Immature natural killer cell (primary cell): Measurements from ENCODE around the gene C19orf47. TPM values are rescaled to one million over a fixed set of nuclear protein-coding genes. Genes with fewer than 3 reads are reported as not detected.
A peak's percentile ranks its signal among the peaks of the same experiment; 100 is the strongest.

Experiments
- DNase-seq, 3 donors: peaks; one replicate each; pipeline ENCODE4 v3.0.0; 2022; ENCODE audit warnings: mixed read lengths in 1 of 3
- H3K27ac Mint-ChIP-seq, 6 donors: one replicate each; pipeline ENCODE4 v1.8.0; 2020; ENCODE audit warnings: mixed read lengths in 6 of 6, mild to moderate bottlenecking in 5 of 6, inconsistent platforms in 4 of 6, moderate library complexity in 3 of 6
- H3K27me3 Mint-ChIP-seq, 3 donors: one replicate each; pipeline ENCODE4 v1.8.0; 2020 to 2021; ENCODE audit warnings: low read depth in 3 of 3, mild to moderate bottlenecking in 3 of 3, mixed read lengths in 3 of 3, moderate library complexity in 3 of 3, inconsistent platforms in 1 of 3
- H3K36me3 Mint-ChIP-seq, 3 donors: one replicate each; pipeline ENCODE4 v1.8.0; 2020; ENCODE audit warnings: mixed read lengths in 3 of 3, inconsistent platforms in 2 of 3, mild to moderate bottlenecking in 2 of 3
- H3K4me1 Mint-ChIP-seq, 2 donors: one replicate each; pipeline ENCODE4 v1.8.0; 2020; ENCODE audit warnings: inconsistent platforms in 2 of 2, mild to moderate bottlenecking in 2 of 2, mixed read lengths in 2 of 2, moderate library complexity in 1 of 2
- H3K4me3 Mint-ChIP-seq, 5 donors: one replicate each; pipeline ENCODE4 v1.8.0; 2020; ENCODE audit warnings: mild to moderate bottlenecking in 5 of 5, mixed read lengths in 5 of 5, inconsistent platforms in 3 of 5, moderate library complexity in 3 of 5
- H3K9me3 Mint-ChIP-seq, 6 donors: one replicate each; pipeline ENCODE4 v1.8.0; 2020; ENCODE audit warnings: mild to moderate bottlenecking in 6 of 6, mixed read lengths in 6 of 6, inconsistent platforms in 4 of 6, moderate library complexity in 3 of 6
- polyA plus RNA-seq, 3 donors: library from polyadenylated mRNA; unstranded; fragments of 300-500 nt; fragmentation: Illumina TruSeq; gene quantifications; one replicate each; pipeline ENCODE4 v1.2.3, GENCODE V29; 2021

Gene C19orf47, protein sequence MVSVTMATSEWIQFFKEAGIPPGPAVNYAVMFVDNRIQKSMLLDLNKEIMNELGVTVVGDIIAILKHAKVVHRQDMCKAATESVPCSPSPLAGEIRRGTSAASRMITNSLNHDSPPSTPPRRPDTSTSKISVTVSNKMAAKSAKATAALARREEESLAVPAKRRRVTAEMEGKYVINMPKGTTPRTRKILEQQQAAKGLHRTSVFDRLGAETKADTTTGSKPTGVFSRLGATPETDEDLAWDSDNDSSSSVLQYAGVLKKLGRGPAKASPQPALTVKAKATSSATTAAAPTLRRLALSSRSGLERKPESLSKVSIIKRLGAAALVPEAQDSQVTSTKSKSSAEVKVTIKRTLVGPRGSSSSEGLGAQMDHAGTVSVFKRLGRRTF
- polyA plus RNA-seq, result 10 to 100 TPM; 10.0 to 14.1 (median 12.5) TPM

DNA sequence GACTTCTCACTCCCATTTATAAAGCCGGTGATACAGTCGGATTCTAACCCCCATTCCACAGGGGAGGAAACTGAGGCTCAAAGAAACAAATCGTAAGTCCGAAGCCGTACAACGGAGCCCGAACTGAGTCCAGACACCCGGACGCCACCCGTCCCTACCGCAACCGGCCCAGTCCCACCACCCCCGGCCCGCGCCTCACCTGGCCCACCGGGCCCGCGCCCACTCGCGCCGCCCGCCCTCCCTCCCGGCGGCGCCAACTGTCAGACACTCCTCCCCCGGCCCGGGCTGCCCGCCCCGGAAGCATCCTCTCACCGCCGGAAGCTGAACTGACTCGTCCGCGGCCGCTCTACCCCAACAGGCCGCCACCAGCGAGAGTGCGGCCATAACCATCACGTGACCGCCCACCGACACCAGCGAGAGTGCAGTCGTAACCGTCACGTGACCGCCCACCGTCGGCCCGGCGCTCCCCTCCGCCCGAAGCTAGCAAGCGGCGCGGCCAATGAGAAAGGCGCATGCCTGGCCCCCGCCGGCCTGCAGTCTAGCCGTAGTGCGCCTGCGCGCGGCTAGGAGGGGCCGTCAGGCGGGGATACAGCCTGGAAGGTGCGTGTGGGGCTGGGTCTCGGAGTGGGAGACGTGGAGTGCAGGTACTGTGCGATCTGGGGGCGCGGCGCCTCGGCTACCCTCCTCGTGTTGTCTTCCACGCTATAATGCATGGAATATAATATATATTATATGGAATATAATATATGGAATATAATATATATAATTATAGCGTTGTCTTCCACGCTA, at the start of gene C19orf47, which contains the start of gene PLD3:
Gene C19orf47 (minus strand): TSS at position 273 of the 789 bp plus-strand sequence. CDS start 6,540 bp downstream, outside the sequence.
Gene PLD3 (plus strand): TSS at position 571 of the 789 bp plus-strand sequence. CDS start 17,789 bp downstream, outside the sequence.
- Mint-ChIP-seq H3K4me1 (peaks cover 31 to 36% of the 10 kb centered on the region in 2 donors), H3K27me3 (peaks cover 6 to 14% (median 6%) of the 10 kb centered on the region in 3 donors), H3K4me3 (peak within 1 kb of the TSS; percentile 89 to 98 (median 91)), H3K9me3 (peaks cover 0 to 2% (median 0%) of the 10 kb centered on the region in 6 donors), H3K36me3 (peaks cover 0 to 4% (median 0%) of the 10 kb centered on the region in 3 donors), H3K27ac (peak within 1 kb of the TSS; percentile 87 to 99 (median 92))
- DNase-seq, result peak; percentile 99

DNA sequence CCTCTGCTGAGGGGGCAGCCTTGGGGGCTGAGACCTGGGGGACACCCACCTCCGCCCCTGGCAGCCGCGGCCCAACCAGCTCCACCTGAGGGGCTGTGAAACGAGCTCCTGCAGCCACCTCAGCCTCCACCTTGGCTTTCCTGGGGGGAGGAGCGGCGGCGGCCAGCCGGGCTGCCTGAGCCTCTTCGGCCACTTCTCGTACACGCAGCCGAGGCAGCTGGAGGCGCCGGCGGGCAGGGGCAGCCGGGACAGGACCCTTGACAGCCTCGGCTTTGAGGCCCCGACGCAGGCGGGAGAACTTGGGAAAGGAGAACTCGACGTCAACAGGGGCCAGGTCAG, 49.3 kb upstream of the C19orf47 start:
- peaks cover 0 to 13% (median 4%) of the 10 kb centered on the region in 3 donors for H3K36me3 Mint-ChIP-seq
- DNase-seq, result no peak
- no peak overlapping the region for H3K27ac Mint-ChIP-seq
- H3K9me3 Mint-ChIP-seq, result no peaks in the 10 kb centered on the region
- peaks cover 9 to 10% of the 10 kb centered on the region in 2 donors for H3K4me1 Mint-ChIP-seq
- no peak overlapping the region for H3K4me3 Mint-ChIP-seq
- peaks cover 2% of the 10 kb centered on the region in 3 donors for H3K27me3 Mint-ChIP-seq

DNA sequence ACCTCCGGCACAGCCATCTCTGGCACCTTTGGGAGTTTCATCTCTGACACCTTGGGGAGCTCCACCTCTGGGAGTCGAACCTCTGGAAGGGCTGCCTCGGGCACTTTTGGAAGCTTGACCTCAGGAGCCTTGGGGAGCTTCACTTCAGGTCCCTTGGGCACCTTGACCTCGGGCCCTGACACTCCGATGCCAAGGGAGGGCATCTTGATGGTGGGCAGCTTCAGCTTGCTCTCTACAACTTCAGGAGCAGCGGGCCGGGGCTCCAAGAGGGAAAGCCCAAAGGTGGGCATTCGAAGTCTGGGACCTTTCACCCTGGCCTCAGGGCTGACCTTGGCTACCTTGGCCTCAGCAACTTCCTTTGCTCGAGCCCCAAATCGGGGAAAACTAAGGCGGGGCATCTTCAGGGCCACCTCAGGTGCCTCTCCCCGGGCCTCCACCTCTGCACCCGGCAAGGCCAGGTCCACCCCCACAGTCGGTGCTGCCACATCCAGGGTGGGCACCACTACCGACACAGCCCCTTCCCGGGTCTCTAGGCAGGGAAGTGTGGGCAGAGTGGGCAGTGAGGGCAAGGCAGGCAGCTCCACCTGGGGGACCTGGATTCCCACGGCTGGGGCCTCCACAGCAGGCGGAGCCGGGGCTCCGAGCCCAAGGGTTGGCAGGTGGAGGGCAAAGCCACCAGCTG, 48.8 kb upstream of the C19orf47 start:
- peaks cover 0 to 13% (median 4%) of the 10 kb centered on the region in 3 donors for H3K36me3 Mint-ChIP-seq
- no peaks in the 10 kb centered on the region for H3K9me3 Mint-ChIP-seq
- no peak overlapping the region for H3K4me3 Mint-ChIP-seq
- no peak for DNase-seq
- H3K27ac Mint-ChIP-seq, result no peak overlapping the region
- peaks cover 9 to 10% of the 10 kb centered on the region in 2 donors for H3K4me1 Mint-ChIP-seq
- H3K27me3 Mint-ChIP-seq, result peaks cover 2% of the 10 kb centered on the region in 3 donors

DNA sequence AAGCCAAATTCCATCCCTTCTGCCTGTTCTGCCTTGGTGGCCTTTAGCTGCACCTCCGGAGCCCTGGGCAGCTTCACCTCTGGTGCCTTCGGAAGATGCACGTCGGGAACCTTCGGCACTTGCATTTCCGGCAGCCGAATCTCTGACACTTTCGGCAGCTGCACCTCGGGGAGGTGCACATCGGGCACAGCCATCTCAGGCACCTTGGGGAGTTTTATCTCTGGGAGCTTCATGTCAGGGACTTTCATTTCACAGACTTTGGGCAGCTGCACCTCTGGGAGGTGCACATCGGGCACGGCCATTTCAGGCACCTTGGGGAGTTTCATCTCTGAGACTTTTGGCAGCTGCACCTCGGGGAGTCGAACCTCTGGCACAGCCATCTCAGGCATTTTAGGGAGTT, 47.8 kb upstream of the C19orf47 start:
- Mint-ChIP-seq H3K9me3 (no peaks in the 10 kb centered on the region), H3K27me3 (peaks cover 2% of the 10 kb centered on the region in 3 donors), H3K4me1 (peaks cover 9 to 10% of the 10 kb centered on the region in 2 donors), H3K36me3 (peaks cover 0 to 9% (median 4%) of the 10 kb centered on the region in 3 donors), H3K27ac (no peak overlapping the region), H3K4me3 (no peak overlapping the region)
- no peak for DNase-seq

DNA sequence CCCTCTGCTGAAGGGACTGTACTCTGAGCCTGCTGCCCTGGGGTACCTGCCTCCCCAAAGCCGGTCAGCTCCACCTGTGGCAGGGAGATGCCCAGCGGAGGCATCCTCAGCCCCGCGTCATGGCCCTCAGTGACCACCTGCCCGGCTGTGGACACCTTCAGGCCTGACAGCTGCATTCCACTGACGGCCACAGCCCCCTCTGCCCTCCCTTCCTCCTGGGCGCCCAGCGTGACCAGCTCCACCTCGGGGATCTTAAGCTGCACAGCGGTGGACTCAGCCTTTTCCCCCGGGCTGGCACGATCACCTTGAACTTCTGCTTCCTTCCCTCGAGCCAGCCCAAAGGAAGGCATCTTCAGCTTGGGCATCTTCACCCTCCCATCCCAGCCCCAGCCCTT, 46.6 kb upstream of the C19orf47 start:
- Mint-ChIP-seq H3K9me3 (no peaks in the 10 kb centered on the region), H3K36me3 (peaks cover 0 to 5% (median 4%) of the 10 kb centered on the region in 3 donors), H3K4me1 (peaks cover 9 to 10% of the 10 kb centered on the region in 2 donors), H3K27ac (no peak overlapping the region), H3K27me3 (peaks cover 0 to 2% (median 2%) of the 10 kb centered on the region in 3 donors), H3K4me3 (no peak overlapping the region)
- no peak for DNase-seq

DNA sequence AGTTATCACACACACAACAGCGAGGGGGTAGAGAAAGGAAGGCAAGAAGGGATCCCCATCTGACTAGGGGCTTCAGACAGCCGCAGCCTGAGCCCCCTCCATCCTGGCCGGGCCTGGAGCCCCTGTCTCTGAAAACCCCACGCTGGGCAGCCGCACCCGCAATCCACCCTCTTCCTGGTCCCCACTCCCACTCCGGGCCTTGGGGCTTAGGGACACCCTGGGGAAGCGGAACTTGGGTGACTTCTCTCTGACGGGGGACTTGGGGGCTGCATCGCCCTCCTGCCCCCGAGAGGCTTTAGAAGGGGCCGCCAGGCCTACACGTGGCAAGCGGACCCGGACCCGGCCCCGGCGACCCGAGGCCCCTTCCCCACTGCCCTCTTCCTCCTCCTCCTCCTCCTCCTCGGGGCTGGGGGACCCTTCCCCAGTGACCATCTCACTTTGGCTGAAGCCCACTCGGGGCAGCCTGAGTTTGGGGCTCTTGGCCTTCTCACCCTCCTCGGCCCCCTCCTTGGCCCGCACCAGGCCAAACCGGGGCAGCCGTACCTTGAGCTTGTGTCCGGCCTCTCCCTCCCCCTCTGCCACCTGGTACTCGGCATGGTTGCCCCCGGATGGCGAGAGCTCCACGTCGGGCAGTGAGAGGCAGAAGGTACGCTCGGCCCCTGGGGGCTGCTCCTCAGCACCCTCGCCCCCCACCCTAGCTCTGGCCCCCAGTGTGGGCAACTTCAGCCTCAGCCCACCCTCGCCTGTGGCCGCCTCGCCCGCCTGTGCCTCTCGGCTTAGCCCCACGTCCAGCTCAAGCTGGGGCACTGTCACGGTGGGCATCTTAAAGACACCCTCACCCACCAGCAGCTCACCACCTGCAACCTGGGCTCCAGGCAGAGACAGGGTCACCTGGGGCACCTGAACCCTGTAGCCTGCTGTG, 46.0 kb upstream of the C19orf47 start:
- no peak overlapping the region for H3K4me3 Mint-ChIP-seq
- no peaks in the 10 kb centered on the region for H3K9me3 Mint-ChIP-seq
- peaks cover 0 to 1% (median 0%) of the 10 kb centered on the region in 3 donors for H3K27me3 Mint-ChIP-seq
- H3K27ac Mint-ChIP-seq, result no peak overlapping the region
- H3K36me3 Mint-ChIP-seq, result peaks cover 0 to 3% (median 2%) of the 10 kb centered on the region in 3 donors
- peaks cover 5 to 6% of the 10 kb centered on the region in 2 donors for H3K4me1 Mint-ChIP-seq
- DNase-seq, result no peak

DNA sequence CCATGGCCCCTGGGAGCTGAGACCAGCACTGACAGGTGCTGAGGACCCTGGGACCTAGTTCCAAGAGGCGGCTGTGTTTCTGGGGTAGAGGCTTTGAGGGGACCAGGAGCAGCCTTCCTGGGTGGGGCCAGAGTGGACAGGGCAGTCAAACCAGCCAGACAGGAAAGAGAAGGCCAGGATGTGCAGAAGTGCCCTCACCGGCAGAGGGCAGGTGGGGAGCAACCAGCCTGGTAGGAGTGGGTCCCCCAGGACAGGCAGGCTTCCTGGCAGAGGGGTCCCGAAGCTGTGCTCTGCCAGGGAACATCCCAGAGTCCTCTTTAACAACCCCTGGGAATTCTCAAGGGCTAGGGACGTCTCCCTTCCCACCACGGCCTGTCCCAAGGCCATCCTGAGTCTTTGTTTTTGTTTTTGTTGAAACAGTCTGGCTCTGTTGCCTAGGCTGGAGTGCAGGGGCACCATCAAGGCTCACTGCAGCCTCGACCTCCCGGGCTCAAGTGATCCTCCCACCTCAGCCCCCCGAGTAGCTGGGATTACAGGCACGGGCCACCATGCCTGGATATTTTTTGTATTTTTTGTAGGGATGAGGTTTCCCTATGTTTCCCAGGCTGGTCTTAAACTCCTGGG, 44.8 kb upstream of the C19orf47 start:
- H3K4me3 Mint-ChIP-seq, result no peak overlapping the region
- peaks cover 0 to 1% (median 0%) of the 10 kb centered on the region in 3 donors for H3K27me3 Mint-ChIP-seq
- H3K9me3 Mint-ChIP-seq, result no peaks in the 10 kb centered on the region
- DNase-seq, result no peak
- H3K4me1 Mint-ChIP-seq, result no peaks in the 10 kb centered on the region
- peak overlapping the region in 1 of 6 donors; percentile 46 for H3K27ac Mint-ChIP-seq
- no peaks in the 10 kb centered on the region for H3K36me3 Mint-ChIP-seq

DNA sequence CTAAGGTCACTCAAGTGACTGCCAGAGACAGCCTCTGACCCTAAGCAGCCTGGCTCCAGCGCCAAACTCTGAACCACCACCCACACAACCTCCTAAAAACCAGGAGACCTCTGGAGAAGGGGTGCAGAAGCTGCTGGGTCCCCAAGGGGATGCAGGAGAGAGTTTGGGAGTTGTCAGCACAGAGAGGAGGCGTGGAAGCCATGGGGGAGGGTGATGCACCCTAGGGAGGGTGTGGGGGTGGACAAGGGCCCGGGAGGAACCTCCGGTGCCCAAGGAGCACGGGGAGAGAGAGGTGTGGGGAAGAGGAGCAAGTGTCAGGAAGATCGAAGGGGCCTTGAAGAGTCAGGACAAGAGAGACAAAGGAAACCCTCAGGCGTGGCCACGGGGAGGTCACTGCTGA, 43.9 kb upstream of the C19orf47 start:
- H3K27me3 Mint-ChIP-seq, result peaks cover 0 to 2% (median 1%) of the 10 kb centered on the region in 3 donors
- H3K36me3 Mint-ChIP-seq, result no peaks in the 10 kb centered on the region
- DNase-seq, result no peak
- H3K4me3 Mint-ChIP-seq, result no peak overlapping the region
- no peak overlapping the region for H3K27ac Mint-ChIP-seq
- no peaks in the 10 kb centered on the region for H3K4me1 Mint-ChIP-seq
- H3K9me3 Mint-ChIP-seq, result no peaks in the 10 kb centered on the region

DNA sequence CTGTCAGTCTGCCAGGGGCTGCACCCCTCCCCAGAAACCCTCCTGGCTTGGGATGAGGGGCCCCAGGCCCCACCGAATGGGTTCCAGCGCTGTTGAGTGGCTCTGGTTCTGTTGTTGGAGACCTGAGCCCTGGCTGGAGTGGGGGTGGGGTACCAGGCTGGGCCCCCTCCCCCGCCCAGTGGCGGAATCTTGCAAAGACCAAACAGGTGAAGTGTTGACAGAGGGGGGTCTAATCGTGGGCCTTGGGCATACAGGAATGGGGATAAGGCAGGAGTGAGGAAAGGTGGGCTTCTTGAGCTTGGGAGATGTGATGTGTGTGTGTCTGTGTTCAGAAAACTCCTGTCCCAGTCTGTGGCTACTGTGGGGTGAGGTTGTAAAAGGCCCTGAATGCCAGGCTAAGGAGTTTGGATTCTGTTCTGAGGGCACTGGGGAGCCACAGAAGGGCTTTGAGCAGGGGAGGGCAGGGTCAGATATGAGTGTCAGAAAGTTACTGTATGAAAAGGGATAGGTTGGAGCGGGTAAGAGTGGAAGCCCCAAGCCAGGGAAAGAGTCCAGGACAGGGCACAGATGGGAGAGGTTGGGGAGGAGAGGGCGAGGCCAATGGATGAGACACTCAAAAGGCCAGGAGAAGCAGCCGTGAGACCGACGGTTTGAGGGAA, 42.0 kb upstream of the C19orf47 start, which contains the start of gene HIPK4:
Gene HIPK4 (minus strand): TSS at position 98 of the 659 bp plus-strand sequence. CDS start 279 bp downstream, outside the sequence.
- Mint-ChIP-seq H3K4me3 (no peak within 1 kb of the TSS), H3K27ac (peak within 1 kb of the TSS in 1 of 6 donors; percentile 24), H3K27me3 (peaks cover 0 to 9% (median 3%) of the 10 kb centered on the region in 3 donors), H3K4me1 (no peaks in the 10 kb centered on the region), H3K9me3 (no peaks in the 10 kb centered on the region), H3K36me3 (no peaks in the 10 kb centered on the region)
- DNase-seq, result no peak

DNA sequence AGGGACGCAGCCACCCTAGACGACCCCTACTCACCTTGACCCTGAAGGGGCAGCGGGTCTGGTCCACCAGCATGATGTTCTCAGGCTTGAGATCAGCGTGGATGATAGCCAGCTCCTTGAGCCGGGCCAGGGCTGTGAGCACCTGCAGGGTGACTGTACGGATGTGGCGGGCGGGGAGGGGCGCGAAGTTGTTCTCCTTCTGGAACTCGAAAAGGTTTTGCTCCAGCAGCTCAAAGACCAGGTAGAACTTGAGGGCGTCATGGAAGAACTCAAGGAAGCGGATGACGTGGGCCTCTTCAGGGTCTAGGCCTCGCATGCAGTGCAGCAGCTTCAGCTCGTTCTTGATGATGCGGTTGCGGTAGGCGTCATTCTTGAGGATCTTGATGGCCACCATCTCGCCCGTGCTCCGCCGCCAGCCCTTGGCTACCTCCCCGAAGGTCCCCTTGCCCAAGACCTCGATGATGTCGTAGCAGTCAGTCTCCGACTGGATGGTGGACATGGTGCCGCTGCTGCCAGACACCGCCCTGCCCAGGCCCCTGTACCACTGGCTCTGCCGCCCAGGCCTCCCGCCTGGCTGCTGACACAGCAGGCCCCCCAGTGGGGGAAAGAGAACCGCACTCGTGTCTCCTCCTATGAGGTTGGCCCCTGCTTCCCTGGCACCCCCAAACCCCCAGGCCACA, 41.3 kb upstream of the C19orf47 start:
- H3K27me3 Mint-ChIP-seq, result peaks cover 0 to 9% (median 3%) of the 10 kb centered on the region in 3 donors
- no peaks in the 10 kb centered on the region for H3K9me3 Mint-ChIP-seq
- no peaks in the 10 kb centered on the region for H3K4me1 Mint-ChIP-seq
- H3K4me3 Mint-ChIP-seq, result no peak overlapping the region
- no peak for DNase-seq
- no peak overlapping the region for H3K27ac Mint-ChIP-seq
- H3K36me3 Mint-ChIP-seq, result no peaks in the 10 kb centered on the region

DNA sequence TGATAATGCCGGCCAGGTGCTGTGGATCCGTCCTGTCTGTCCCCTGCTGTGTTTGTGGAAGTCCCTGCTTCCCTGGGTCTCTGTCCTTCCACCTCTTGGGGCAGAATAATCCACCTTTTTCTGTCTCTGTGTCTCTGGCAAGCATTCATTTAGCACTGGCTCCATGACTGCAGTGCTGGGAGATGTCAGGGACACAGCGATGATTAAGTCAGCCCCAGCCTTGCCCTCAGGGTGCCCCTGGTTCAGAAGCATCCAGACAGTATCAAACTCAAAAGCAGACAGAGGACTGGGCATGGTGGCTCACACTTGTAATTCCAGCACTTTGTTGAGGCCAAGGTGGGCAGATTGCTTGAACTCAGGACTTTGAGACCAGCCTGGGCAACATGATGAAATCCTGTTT, 40.3 kb upstream of the C19orf47 start:
- H3K36me3 Mint-ChIP-seq, result no peaks in the 10 kb centered on the region
- H3K27me3 Mint-ChIP-seq, result peaks cover 0 to 9% (median 2%) of the 10 kb centered on the region in 3 donors
- H3K4me1 Mint-ChIP-seq, result no peaks in the 10 kb centered on the region
- no peak overlapping the region for H3K27ac Mint-ChIP-seq
- no peak overlapping the region for H3K4me3 Mint-ChIP-seq
- no peaks in the 10 kb centered on the region for H3K9me3 Mint-ChIP-seq
- DNase-seq, result no peak
